GM21390 (cell line): Measurements from ENCODE around the gene TMEM121B.

Experiments
- ATAC-seq: cut with Tn5 transposase; IDR thresholded peaks from one replicate; pipeline ENCODE4 v1.9.1; 2021; ENCODE audit not compliant: unreplicated experiment

TMEM121B gene

DNA sequence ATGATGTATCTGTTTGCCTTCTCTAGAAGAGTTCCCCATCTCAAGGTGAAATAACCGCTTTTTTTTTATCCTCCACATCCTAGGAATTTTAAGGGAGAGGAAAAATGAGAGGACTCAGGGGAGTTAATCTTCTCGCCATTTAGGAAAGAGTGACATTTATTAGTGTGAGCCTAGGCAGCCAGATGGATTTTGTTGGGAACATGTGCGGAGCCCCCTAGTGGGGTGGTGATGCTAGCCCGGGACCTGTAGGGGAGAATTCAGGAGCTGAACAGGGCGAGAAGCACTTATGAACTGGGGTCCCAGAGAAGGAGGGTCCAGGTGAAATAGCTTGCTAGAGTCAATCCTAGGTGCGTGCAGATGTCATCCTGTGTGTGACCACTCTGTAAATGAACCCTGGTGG is 25.6 kb downstream of the TMEM121B start:
- ATAC-seq = no peak

DNA sequence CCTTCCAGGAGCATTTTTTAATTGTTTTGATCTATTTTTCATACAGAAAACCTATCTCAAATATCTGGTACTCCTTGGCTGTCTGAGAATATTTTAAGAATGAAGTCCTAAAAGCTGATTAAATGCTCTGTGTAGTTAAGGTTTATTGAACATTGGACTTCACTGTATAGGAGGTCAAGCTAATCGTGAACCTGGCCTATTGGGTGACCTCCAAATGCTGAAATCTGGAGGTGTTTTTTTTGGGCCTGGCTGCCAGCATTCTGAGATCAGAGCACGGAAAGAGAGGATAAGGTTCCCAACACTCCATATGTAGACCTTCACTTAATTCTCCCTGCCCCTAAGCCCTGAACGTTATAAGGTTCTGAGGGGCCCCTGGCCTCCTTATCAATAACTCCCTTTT is 28.1 kb downstream of the TMEM121B start:
- ATAC-seq = no peak

DNA sequence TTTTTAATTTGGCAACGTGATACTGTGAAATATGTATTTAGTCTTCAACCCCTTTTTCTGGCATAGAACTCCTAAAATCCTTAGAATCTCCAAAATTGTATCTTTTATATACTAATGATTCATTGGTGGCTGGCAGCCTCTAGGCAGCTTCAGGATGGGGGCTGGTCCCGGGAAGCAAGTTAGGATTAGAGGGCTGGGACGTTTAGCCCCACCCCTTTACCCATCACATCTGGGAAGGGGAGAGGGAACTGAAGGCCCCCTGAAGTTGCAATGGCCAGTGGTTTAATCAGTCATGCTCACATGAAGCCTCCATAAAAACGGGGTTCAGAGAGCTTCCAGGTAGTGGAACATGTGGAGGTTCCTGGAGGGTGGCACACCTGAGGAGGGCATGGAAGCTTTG is 29.3 kb downstream of the TMEM121B start:
- no peak for ATAC-seq

GRCh38 chr22:17090550-17090949 is 30.6 kb downstream of the TMEM121B start:
- no peak for ATAC-seq

- peak; percentile 41 for ATAC-seq
These were observed 33.5 kb downstream of the TMEM121B start for GRCh38 chr22:17087498-17088131.

- no peak for ATAC-seq
These were observed 34.2 kb downstream of the TMEM121B start for GRCh38 chr22:17086788-17087497.

GRCh38 chr22:17086296-17086695 is 34.9 kb downstream of the TMEM121B start:
- no peak for ATAC-seq

DNA sequence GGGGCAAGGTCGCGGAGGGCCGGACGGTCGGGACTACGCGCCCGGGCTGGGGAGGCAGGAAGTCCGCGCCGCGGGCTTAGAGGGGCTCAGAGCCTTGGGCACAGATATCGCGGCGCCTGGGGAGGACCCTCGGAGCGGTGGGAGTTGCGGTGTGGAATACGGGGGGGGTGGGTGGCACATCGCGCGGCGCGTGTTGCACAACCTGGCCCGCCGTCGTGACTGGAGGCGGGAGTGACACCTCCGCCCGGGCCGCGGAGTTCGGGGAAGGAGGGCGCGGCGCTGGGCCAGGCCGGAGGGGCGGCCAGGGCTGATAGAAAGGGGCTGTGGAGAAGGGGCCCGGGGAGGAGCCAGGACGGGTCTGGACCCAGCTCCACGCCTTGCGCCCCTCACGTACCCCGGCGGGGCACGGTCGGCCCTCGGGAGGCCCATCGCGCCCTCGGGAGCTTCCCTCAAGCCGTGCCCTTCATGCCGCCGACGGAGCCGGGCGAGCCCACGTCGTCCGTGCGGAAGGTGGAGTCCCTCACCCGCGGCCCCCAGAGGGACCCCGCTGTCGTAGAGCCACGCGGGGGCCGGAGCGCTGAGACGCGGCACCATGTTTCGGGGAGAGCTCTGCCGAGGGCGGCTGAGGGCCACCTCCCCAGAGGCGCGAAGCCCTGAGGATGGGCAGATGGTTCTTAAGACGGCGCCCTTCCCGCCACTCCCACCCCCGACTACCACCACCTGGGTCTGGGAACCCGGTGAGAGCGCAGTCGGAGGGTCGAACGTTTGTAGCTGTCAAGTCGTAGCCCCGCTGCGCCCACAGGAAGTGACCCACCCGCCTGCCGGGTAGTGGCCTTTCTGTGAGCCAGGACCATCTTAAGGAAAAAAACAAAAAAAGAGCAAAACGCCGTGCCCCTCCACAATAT is 35.6 kb downstream of the TMEM121B start:
- peak; percentile 12 for ATAC-seq

GRCh38 chr22:17084554-17085276 is 36.4 kb downstream of the TMEM121B start, which contains the start of gene IL17RA:
Gene IL17RA, plus strand, starts transcription at chr22:17085000. Its CDS starts 92 bp downstream, at chr22:17085092.
- ATAC-seq = peak; percentile 87

GRCh38 chr22:17083811-17084441 is 37.2 kb downstream of the TMEM121B start:
- no peak for ATAC-seq

GRCh38 chr22:17083255-17083654 is 37.9 kb downstream of the TMEM121B start:
- ATAC-seq = no peak

- ATAC-seq = no peak
These were observed 41.6 kb downstream of the TMEM121B start for GRCh38 chr22:17079572-17079971.

DNA sequence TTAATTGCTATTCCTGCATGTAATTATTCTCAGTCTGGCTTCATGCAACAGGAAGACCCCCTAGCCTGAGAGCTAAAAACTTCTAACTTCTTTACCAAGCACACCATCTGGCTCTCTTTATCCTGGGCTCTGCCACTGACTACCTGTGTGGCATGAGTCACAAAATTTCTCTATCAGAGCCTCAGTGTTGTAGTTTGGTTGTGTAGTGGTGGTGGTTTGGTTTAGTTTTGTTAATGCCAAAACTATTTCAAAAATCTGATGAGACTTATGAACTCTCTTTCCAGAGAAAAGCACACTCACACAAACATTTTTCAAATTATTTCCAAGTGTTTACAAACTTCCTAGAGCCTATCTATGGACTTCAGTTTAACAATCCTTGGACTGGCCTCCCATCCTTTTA is 43.9 kb downstream of the TMEM121B start:
- no peak for ATAC-seq

DNA sequence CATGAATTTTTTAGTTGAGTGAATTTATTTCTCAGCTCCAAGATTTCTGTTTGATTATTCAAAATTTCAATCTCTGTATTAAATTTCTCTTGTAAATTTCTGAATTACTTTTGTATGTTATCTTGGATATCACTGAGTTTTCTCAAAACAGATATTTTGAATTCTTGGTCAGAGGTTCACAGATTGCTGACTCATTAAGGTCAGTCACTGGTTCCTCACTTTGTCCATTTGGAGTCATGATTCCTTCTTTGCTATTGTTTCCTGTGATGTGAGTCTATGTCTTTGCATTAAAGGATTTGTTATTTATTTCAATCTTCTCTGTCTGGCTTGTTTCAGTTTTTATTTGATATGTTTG is 46.5 kb downstream of the TMEM121B start:
- no peak for ATAC-seq

GRCh38 chr22:17072877-17073276 is 48.3 kb downstream of the TMEM121B start:
- ATAC-seq = no peak
